Natural killer cell (primary cell): Measurements from ENCODE around the gene ABCA10. TPM values are rescaled to one million over a fixed set of nuclear protein-coding genes. Genes with fewer than 3 reads are reported as not detected.

Experiments
- ATAC-seq, 3 donors: fragments of 150-1000 bp in 2 of 3; fragments of 200-7000 bp in 1 of 3; cut with Tn5 transposase; 1 replicate in 1 of 3; 2 replicates in 2 of 3; pipeline ENCODE4 v1.10.0; 2021; ENCODE audit warnings: mild to moderate bottlenecking in 2 of 3, moderate library complexity in 2 of 3
- DNase-seq, 2 donors: peaks; one replicate each; pipeline versions ENCODE4 v3.0.0 to v3.0.0-alpha.2; 2013 to 2021; ENCODE audit warnings: mixed read lengths in 1 of 2
- H3K27ac ChIP-seq: one replicate; pipeline ENCODE4 v1.5.1; 2013; ENCODE audit warnings: mild to moderate bottlenecking, low read length
- H3K27me3 ChIP-seq: one replicate; pipeline ENCODE4 v1.6.1; 2013; ENCODE audit warnings: low read length; ENCODE audit not compliant: control insufficient read depth, insufficient read depth
- H3K36me3 ChIP-seq: one replicate; pipeline ENCODE4 v1.6.1; 2013; ENCODE audit warnings: low read length; ENCODE audit not compliant: control insufficient read depth, insufficient read depth
- H3K4me1 ChIP-seq: one replicate; pipeline ENCODE4 v1.6.1; 2013; ENCODE audit warnings: low read length; ENCODE audit not compliant: control insufficient read depth, insufficient read depth
- H3K4me3 ChIP-seq: one replicate; pipeline ENCODE4 v1.5.1; 2013; ENCODE audit warnings: low read length
- H3K9me3 ChIP-seq: one replicate; pipeline ENCODE4 v1.6.1; 2013; ENCODE audit warnings: low read length; ENCODE audit not compliant: control insufficient read depth, insufficient read depth
- H3K27ac Mint-ChIP-seq, 2 donors: one replicate each; pipeline ENCODE4 v1.8.0; 2022; ENCODE audit warnings: mild to moderate bottlenecking in 2 of 2, mixed read lengths in 2 of 2, moderate library complexity in 1 of 2
- H3K27me3 Mint-ChIP-seq, 2 donors: one replicate each; pipeline ENCODE4 v1.8.0; 2022; ENCODE audit warnings: low read depth in 2 of 2, mixed read lengths in 2 of 2
- H3K36me3 Mint-ChIP-seq: one replicate; pipeline ENCODE4 v1.8.0; 2022; ENCODE audit warnings: mixed read lengths
- H3K4me1 Mint-ChIP-seq, 2 donors: one replicate each; pipeline ENCODE4 v1.8.0; 2022; ENCODE audit warnings: mixed read lengths in 2 of 2
- H3K4me3 Mint-ChIP-seq: one replicate; pipeline ENCODE4 v1.8.0; 2022; ENCODE audit warnings: mild to moderate bottlenecking, moderate library complexity, mixed read lengths
- H3K9me3 Mint-ChIP-seq, 2 donors: one replicate each; pipeline ENCODE4 v1.8.0; 2022; ENCODE audit warnings: mixed read lengths in 2 of 2
- CTCF ChIP-seq: fragments of 200-600 bp; IDR thresholded peaks from one replicate; pipeline ENCODE4 v1.8.0; 2022; ENCODE audit warnings: antibody characterized with exemption
- WGBS: methylation state at CpG from one replicate; pipeline ENCODE4 v1.1.7; 2013; ENCODE audit warnings: missing lambda C conversion rate; ENCODE audit not compliant: insufficient coverage; 5-methylcytosine and 5-hydroxymethylcytosine counted together
- intact Hi-C: fragments of 100-400 bp; cut with micrococcal nuclease; formaldehyde crosslinking; loops from one replicate; pipeline ENCODE4 v1.14.2; 2022
- total RNA-seq, 4 donors: library from RNA; stranded (reverse); fragments of 120-200 nt in 1 of 4; gene quantifications; one replicate each; pipeline versions ENCODE4 v1.2.3 to v1.2.4, GENCODE V29; 2013 to 2022

The ABCA10 gene
- total RNA-seq, 3 donors from 2014 or later (not counting 1 experiment from before 2014, with no cell fraction given) = 2.3 to 3.4 (median 2.7) TPM

DNA sequence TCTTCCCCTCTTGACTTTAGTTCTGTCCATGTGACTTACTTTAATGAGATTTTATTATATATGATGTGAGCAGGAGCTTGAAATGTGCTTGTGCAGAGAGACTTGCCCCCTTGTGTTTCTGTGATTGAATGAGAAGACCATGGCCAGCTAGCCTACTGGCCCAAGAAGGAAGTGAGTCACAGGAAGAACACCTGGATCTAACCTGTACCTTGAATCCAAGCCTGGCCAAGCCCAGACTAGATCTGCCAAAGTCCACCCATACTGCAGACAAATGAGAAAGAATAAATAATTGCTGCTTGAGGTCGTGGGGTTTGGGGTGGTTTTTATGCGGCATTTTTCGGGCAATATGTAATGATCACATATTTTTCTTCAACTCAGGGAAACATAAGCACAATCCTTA is 9.6 kb downstream of the ABCA10 start:
- TF ChIP-seq CTCF = no peak
- peaks cover 7% of the 10 kb centered on the region in 2 donors for H3K4me1 Mint-ChIP-seq
- DNase-seq (no peak), ATAC-seq (no peak)
- H3K27ac ChIP-seq = no peak overlapping the region
- no peaks in the 10 kb centered on the region for H3K4me1 ChIP-seq
- intact Hi-C loops = no loop called here
- H3K4me3 Mint-ChIP-seq = no peak overlapping the region
- H3K9me3 ChIP-seq = no peaks in the 10 kb centered on the region
- no peaks in the 10 kb centered on the region for H3K27me3 ChIP-seq
- no peak overlapping the region for H3K4me3 ChIP-seq
- no peaks in the 10 kb centered on the region for H3K9me3 Mint-ChIP-seq
- H3K27me3 Mint-ChIP-seq = no peaks in the 10 kb centered on the region
- H3K36me3 Mint-ChIP-seq = no peaks in the 10 kb centered on the region
- no CpG with 5 or more reads among the region's 3 CpGs for WGBS
- peaks cover 2% of the 10 kb centered on the region for H3K36me3 ChIP-seq
- H3K27ac Mint-ChIP-seq = no peak overlapping the region

DNA sequence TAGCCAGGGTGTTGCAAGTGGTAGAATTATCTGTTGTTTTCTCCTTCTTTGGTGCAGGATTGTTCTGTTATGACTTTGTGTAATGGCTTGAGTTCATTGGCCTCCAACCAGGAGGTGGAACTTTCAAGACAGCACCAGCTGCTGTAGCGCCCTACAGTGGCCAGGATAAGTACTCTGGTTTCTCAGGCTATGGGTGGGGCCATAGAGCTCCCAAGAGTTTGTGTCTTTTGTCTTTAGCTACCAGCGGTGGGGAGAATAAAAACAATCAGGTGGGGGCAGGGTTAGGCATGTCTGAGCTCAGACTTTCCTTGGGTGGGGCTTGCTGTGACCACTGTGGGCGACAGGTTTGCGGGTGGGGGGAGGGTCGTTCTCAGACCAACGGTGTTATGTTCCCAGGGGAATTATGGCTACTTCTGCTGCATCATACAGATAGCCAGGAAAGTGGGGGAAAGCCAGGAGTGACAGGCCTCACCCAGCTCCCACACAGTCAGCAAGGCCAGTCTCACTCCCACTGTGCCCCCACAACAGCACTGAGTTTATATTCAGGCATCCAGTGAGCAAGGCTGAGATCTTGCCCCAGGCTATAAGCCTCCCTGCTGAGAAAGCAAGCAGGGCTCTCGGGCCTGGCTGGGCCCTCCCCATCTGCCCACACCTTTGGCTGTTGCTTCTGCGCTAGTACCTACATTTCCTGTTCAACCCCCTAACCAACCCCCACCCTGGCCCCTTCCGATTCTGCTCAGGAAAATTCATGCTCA is 15.4 kb downstream of the ABCA10 start:
- no peak for TF ChIP-seq CTCF
- Histone ChIP-seq H3K4me1 (no peaks in the 10 kb centered on the region), H3K27me3 (no peaks in the 10 kb centered on the region), H3K4me3 (no peak overlapping the region), H3K9me3 (no peaks in the 10 kb centered on the region), H3K36me3 (no peaks in the 10 kb centered on the region), H3K27ac (no peak overlapping the region)
- Mint-ChIP-seq H3K27ac (no peak overlapping the region), H3K9me3 (no peaks in the 10 kb centered on the region), H3K27me3 (no peaks in the 10 kb centered on the region), H3K4me3 (no peak overlapping the region), H3K36me3 (no peaks in the 10 kb centered on the region), H3K4me1 (peaks cover 0 to 8% of the 10 kb centered on the region in 2 donors)
- intact Hi-C loops = no loop called here
- ATAC-seq (no peak), DNase-seq (no peak)
- 88% methylated on average over 9 of the region's 9 CpGs for WGBS

DNA sequence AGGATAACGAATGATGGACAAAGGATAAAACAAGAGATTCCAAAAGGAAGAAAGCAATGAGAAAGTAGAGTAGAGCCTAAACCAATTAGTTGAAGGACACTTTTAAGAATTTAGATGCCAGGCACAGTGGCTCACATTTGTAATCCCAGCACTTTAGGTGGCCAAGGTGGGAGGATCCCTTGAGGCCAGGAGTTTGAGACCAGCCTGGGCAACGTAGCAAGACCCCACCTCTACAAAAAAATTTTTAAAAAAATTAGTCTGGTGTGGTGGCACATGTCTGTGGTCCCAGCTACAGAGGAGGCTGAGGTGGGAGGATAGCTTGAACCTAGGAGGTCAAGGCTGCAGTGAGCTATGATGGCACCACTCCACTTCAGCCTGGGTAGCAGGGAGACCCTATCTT is 20.0 kb downstream of the ABCA10 start:
- Histone ChIP-seq H3K4me1 (no peaks in the 10 kb centered on the region), H3K4me3 (no peak overlapping the region), H3K9me3 (no peaks in the 10 kb centered on the region), H3K36me3 (no peaks in the 10 kb centered on the region), H3K27ac (no peak overlapping the region), H3K27me3 (no peaks in the 10 kb centered on the region)
- Mint-ChIP-seq H3K4me1 (peaks cover 0 to 8% of the 10 kb centered on the region in 2 donors), H3K27ac (no peak overlapping the region), H3K9me3 (no peaks in the 10 kb centered on the region), H3K36me3 (no peaks in the 10 kb centered on the region), H3K4me3 (no peak overlapping the region), H3K27me3 (no peaks in the 10 kb centered on the region)
- intact Hi-C loops = no loop called here
- WGBS = 95% methylated on average over 1 of the region's 2 CpGs
- no peak for TF ChIP-seq CTCF
- ATAC-seq (no peak), DNase-seq (no peak)

- H3K9me3 Mint-ChIP-seq = no peaks in the 10 kb centered on the region
- intact Hi-C loops = no loop called here
- H3K4me1 Mint-ChIP-seq = no peaks in the 10 kb centered on the region
- no peak overlapping the region for H3K27ac Mint-ChIP-seq
- H3K4me3 Mint-ChIP-seq = no peak overlapping the region
- no peaks in the 10 kb centered on the region for H3K27me3 ChIP-seq
- no peaks in the 10 kb centered on the region for H3K4me1 ChIP-seq
- H3K27me3 Mint-ChIP-seq = no peaks in the 10 kb centered on the region
- H3K36me3 Mint-ChIP-seq = no peaks in the 10 kb centered on the region
- no peak for DNase-seq
- no peak for ATAC-seq
- H3K4me3 ChIP-seq = no peak overlapping the region
- WGBS = 80% methylated on average over 1 of the region's 4 CpGs
- H3K27ac ChIP-seq = no peak overlapping the region
- H3K9me3 ChIP-seq = no peaks in the 10 kb centered on the region
- no peaks in the 10 kb centered on the region for H3K36me3 ChIP-seq
- no peak for TF ChIP-seq CTCF
Observed at GRCh38 chr17:69207151-69207550, 21.5 kb downstream of the ABCA10 start.
